ENCODE measurements around the gene NTRK3.

GRCh38 chr15:88190232-88190631 lies 66.3 kb downstream of the NTRK3 start:
- TF ChIP-seq CTCF (IDR thresholded peaks at IDR 0.05) (no peak), POLR2A (IDR thresholded peaks at IDR 0.05) (no peak)

Data from thyroid gland (tissue), 4 donors.